ENCODE data around the gene SHISA7.
A peak's percentile ranks its signal among the peaks of the same experiment; 100 is the strongest.

Gene SHISA7

GRCh38 chr19:55443045-55443823, at the start of gene SHISA7:
TSS of gene SHISA7 (minus strand) at chr19:55443300. CDS start at chr19:55442863, 437 bp downstream.
- no peak for DNase-seq
- ATAC-seq = no peak

- ATAC-seq = no peak
- no peak for DNase-seq
Observed at GRCh38 chr19:55492362-55492944, 49.4 kb upstream of the SHISA7 start.

- DNase-seq = no peak
- ATAC-seq = no peak
Observed at GRCh38 chr19:55491546-55492360, 48.7 kb upstream of the SHISA7 start.

GRCh38 chr19:55490478-55491432, 47.7 kb upstream of the SHISA7 start:
- no peak for DNase-seq
- ATAC-seq = no peak

GRCh38 chr19:55489711-55490477, 46.8 kb upstream of the SHISA7 start:
- ATAC-seq (no peak), DNase-seq (no peak)

- no peak for ATAC-seq
- DNase-seq = no peak
Observed at GRCh38 chr19:55488986-55489710, 46.0 kb upstream of the SHISA7 start.

- ATAC-seq (no peak), DNase-seq (no peak)
Observed at GRCh38 chr19:55487924-55488687, 45.0 kb upstream of the SHISA7 start, which contains the start of gene SSC5D. TSS of gene SSC5D (plus strand) at chr19:55488436. CDS start at chr19:55488590, 154 bp downstream.

GRCh38 chr19:55486971-55487923, 44.1 kb upstream of the SHISA7 start:
- DNase-seq (peak; percentile 83), ATAC-seq (peak; percentile 65)

- ATAC-seq (no peak), DNase-seq (no peak)
Observed at GRCh38 chr19:55486043-55486970, 43.2 kb upstream of the SHISA7 start.

GRCh38 chr19:55485439-55486011, 42.4 kb upstream of the SHISA7 start:
- DNase-seq (no peak), ATAC-seq (no peak)

- ATAC-seq (peak; percentile 74), DNase-seq (peak; percentile 80)
Observed at GRCh38 chr19:55484593-55485438, 41.7 kb upstream of the SHISA7 start, which contains the start of gene NAT14. TSS of gene NAT14 (plus strand) at chr19:55485188. CDS start at chr19:55485709, 521 bp downstream.

- DNase-seq (no peak), ATAC-seq (no peak)
Observed at GRCh38 chr19:55483706-55484592, 40.8 kb upstream of the SHISA7 start.

GRCh38 chr19:55482967-55483705, 40.0 kb upstream of the SHISA7 start:
- DNase-seq = no peak
- no peak for ATAC-seq

Data from stimulated activated naive CD8-positive, alpha-beta T cell treated with anti-CD3 and anti-CD28 coated beads, Interleukin-15, Interleukin-2, amounts not matched to agents 100 U/mL and 50 U/mL, for 24 hours (primary cell).